Liver (tissue), 9 donors: ENCODE results near the gene EMID1. TPM values are rescaled to one million over a fixed set of nuclear protein-coding genes. Genes with fewer than 3 reads are reported as not detected.
A peak's percentile ranks its signal among the peaks of the same experiment; 100 is the strongest.

Experiments used
- DNase-seq: peaks from one replicate; pipeline ENCODE4 v3.0.0-alpha.2; 2017; ENCODE audit warnings: low spot score
- H3K27ac ChIP-seq, 2 donors: one replicate each; pipeline ENCODE4 v1.7.0; 2013; ENCODE audit warnings: inconsistent platforms in 2 of 2, low read length in 2 of 2, control low read depth in 1 of 2, low read depth in 1 of 2, mild to moderate bottlenecking in 1 of 2
- H3K27me3 ChIP-seq, 4 donors: one replicate each; pipeline versions ENCODE4 v1.6.1 to v1.7.0; 2013; ENCODE audit warnings: low read length in 3 of 4, inconsistent platforms in 1 of 4, mild to moderate bottlenecking in 1 of 4, moderate library complexity in 1 of 4; ENCODE audit not compliant: control insufficient read depth in 4 of 4, insufficient read depth in 4 of 4
- H3K36me3 ChIP-seq, 4 donors: one replicate each; pipeline versions ENCODE4 v1.6.1 to v1.7.0; 2013; ENCODE audit warnings: low read length in 3 of 4, mild to moderate bottlenecking in 3 of 4, low read depth in 1 of 4, moderate library complexity in 1 of 4; ENCODE audit not compliant: control insufficient read depth in 4 of 4, insufficient read depth in 3 of 4
- H3K4me1 ChIP-seq, 4 donors: one replicate each; pipeline versions ENCODE4 v1.6.1 to v1.7.0; 2013; ENCODE audit warnings: low read length in 3 of 4, mild to moderate bottlenecking in 3 of 4, moderate library complexity in 1 of 4; ENCODE audit not compliant: control insufficient read depth in 4 of 4, insufficient read depth in 4 of 4
- H3K4me3 ChIP-seq, 3 donors: one replicate each; pipeline versions ENCODE4 v1.6.1 to v1.7.0; 2013; ENCODE audit warnings: low read length in 3 of 3, control low read depth in 1 of 3, low read depth in 1 of 3, mild to moderate bottlenecking in 1 of 3
- H3K9ac ChIP-seq, 2 donors: one replicate each; pipeline ENCODE4 v1.7.0; 2013; ENCODE audit warnings: low read length in 2 of 2, mild to moderate bottlenecking in 2 of 2, moderate library complexity in 2 of 2, control low read depth in 1 of 2, low read depth in 1 of 2
- H3K9me3 ChIP-seq, 4 donors: one replicate each; pipeline versions ENCODE4 v1.6.1 to v1.7.0; 2013; ENCODE audit warnings: low read length in 3 of 4; ENCODE audit not compliant: control insufficient read depth in 4 of 4
- EGR1 ChIP-seq, 2 donors: IDR thresholded peaks; 2 replicates each; pipeline ENCODE4 v1.6.1; 2016 to 2018; ENCODE audit warnings: antibody characterized with exemption in 2 of 2, low read depth in 2 of 2
- HNF4A ChIP-seq, 2 donors: conservative IDR thresholded peaks; 2 replicates each; pipeline ENCODE4 v1.6.1; 2016; ENCODE audit warnings: antibody characterized with exemption in 2 of 2, mild to moderate bottlenecking in 2 of 2
- JUND ChIP-seq, 2 donors: IDR thresholded peaks; 2 replicates each; pipeline ENCODE4 v1.6.1; 2016; ENCODE audit warnings: antibody characterized with exemption in 2 of 2
- SP1 ChIP-seq: IDR thresholded peaks from 2 replicates; pipeline ENCODE4 v1.6.1; 2018; ENCODE audit warnings: antibody characterized with exemption, mild to moderate bottlenecking
- TAF1 ChIP-seq: conservative IDR thresholded peaks from 2 replicates; pipeline ENCODE4 v1.6.1; 2016; ENCODE audit warnings: antibody characterized with exemption, mild to moderate bottlenecking
- WGBS: extraction: QIAGEN DNeasy Blood & Tissue Kit; methylation state at CpG from one replicate; pipeline ENCODE4 v1.1.7; 2013; 5-methylcytosine and 5-hydroxymethylcytosine counted together
- polyA plus RNA-seq, 2 donors: library from polyadenylated mRNA; stranded (reverse) in 1 of 2; unstranded in 1 of 2; fragments of 200-250 nt in 1 of 2; fragments of >200 nt in 1 of 2; fragmentation: Nextera tagmentation in 1 of 2; extraction: Ambion mirVana in 1 of 2; gene quantifications; one replicate each; pipeline versions ENCODE4 v1.2.1 to v1.2.3, GENCODE V29; 2013 to 2015
- total RNA-seq, 2 donors: library from RNA; depleted of rRNA; stranded (reverse); fragments of >200 nt; gene quantifications; one replicate each; pipeline ENCODE4 v1.2.3, GENCODE V29; 2014
- TF ChIP-seq, protein P1 (sequence below): IDR thresholded peaks from 2 replicates; pipeline ENCODE4 v1.6.1; 2016; ENCODE audit warnings: antibody characterized with exemption, mild to moderate bottlenecking
- TF ChIP-seq, protein P2 (sequence below): fragments of 150-350 bp; IDR thresholded peaks from 2 replicates; pipeline ENCODE4 v1.5.1; 2017; ENCODE audit warnings: improper control_type of control experiment, low read depth, low read length; ENCODE audit not compliant: missing input control
- donor health status: healthy.
- donor health status: healthy.
- donor health status: healthy.
- donor health status: healthy.
- donor health status: healthy.

The EMID1 gene
- total and polyA plus RNA-seq, 4 donors, result 0.89 to 8.9 (median 2.1) TPM

DNA sequence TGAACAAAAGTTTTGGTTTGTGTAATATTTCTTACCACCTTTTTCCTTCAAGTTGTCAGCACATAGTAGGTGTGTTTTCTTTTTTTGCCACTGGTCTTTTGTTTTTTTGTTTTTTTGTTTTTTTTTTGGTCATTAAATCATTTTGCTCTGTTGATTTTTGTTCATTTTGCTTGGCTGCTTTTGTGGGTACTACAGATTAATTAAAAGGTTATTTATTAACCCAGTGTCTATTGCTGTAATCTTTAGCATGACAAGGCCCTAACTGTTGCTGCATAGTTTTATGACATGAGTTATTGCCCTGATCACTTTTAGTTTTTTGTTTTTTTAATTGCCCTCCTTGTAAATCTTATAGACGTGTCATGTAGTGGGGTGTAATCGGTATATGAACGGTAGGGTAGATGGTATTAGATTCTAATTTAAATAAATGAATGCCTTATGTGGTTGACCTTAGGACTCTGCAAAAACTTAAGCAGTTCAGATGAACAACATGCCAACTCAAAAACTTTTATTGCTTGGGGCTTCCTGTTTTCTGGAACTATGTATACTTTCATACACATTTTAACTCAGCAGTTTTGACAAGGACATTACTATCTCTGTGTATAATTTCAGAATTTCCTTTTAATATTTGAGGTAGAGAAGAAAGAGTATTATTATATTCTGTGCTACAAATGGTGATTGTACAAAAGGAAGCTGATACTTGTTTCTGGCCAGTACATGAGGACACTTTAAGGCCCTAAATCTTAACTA is 70.3 kb downstream of the EMID1 start:
- peaks cover 16 to 68% (median 61%) of the 10 kb centered on the region in 4 donors for H3K36me3 ChIP-seq
- no peak overlapping the region for H3K4me3 ChIP-seq
- DNase-seq, result no peak
- WGBS, result 29% methylated on average over 3 of the region's 3 CpGs
- peak; percentile 21 to 33 for TF ChIP-seq HNF4A (conservative IDR thresholded peaks at IDR 0.05)
- TF ChIP-seq, protein P1, sequence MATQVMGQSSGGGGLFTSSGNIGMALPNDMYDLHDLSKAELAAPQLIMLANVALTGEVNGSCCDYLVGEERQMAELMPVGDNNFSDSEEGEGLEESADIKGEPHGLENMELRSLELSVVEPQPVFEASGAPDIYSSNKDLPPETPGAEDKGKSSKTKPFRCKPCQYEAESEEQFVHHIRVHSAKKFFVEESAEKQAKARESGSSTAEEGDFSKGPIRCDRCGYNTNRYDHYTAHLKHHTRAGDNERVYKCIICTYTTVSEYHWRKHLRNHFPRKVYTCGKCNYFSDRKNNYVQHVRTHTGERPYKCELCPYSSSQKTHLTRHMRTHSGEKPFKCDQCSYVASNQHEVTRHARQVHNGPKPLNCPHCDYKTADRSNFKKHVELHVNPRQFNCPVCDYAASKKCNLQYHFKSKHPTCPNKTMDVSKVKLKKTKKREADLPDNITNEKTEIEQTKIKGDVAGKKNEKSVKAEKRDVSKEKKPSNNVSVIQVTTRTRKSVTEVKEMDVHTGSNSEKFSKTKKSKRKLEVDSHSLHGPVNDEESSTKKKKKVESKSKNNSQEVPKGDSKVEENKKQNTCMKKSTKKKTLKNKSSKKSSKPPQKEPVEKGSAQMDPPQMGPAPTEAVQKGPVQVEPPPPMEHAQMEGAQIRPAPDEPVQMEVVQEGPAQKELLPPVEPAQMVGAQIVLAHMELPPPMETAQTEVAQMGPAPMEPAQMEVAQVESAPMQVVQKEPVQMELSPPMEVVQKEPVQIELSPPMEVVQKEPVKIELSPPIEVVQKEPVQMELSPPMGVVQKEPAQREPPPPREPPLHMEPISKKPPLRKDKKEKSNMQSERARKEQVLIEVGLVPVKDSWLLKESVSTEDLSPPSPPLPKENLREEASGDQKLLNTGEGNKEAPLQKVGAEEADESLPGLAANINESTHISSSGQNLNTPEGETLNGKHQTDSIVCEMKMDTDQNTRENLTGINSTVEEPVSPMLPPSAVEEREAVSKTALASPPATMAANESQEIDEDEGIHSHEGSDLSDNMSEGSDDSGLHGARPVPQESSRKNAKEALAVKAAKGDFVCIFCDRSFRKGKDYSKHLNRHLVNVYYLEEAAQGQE, result no peak
- H3K4me1 ChIP-seq, result peaks cover 4 to 57% (median 50%) of the 10 kb centered on the region in 4 donors
- H3K9ac ChIP-seq, result peak overlapping the region in 1 of 2 donors; percentile 47
- no peak overlapping the region for H3K27ac ChIP-seq
- no peaks in the 10 kb centered on the region for H3K27me3 ChIP-seq
- H3K9me3 ChIP-seq, result no peaks in the 10 kb centered on the region

DNA sequence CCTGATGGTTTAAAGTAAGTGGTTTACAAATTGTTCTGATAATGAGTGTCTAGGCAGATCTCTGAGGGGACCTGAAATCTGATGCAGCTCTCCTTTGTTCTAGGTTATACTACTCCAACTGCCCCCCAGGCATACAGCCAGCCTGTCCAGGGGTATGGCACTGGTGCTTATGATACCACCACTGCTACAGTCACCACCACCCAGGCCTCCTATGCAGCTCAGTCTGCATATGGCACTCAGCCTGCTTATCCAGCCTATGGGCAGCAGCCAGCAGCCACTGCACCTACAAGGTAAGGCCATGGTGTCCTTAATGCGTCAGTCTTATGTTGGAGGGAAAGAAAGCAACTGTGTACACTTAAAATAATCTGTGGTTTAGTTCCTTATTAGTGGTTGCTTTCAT is 72.2 kb downstream of the EMID1 start:
- Histone ChIP-seq H3K4me1 (peaks cover 4 to 38% (median 31%) of the 10 kb centered on the region in 4 donors), H3K27me3 (no peaks in the 10 kb centered on the region), H3K4me3 (no peak overlapping the region), H3K9me3 (no peaks in the 10 kb centered on the region), H3K27ac (no peak overlapping the region), H3K36me3 (peaks cover 17 to 72% (median 67%) of the 10 kb centered on the region in 4 donors), H3K9ac (no peak overlapping the region)
- TF ChIP-seq EGR1 (IDR thresholded peaks at IDR 0.05; ENCODE audit: low read depth in 2 of 2), result no peak
- no peak for TF ChIP-seq SP1
- no peak for TF ChIP-seq TAF1
- TF ChIP-seq, protein P2, sequence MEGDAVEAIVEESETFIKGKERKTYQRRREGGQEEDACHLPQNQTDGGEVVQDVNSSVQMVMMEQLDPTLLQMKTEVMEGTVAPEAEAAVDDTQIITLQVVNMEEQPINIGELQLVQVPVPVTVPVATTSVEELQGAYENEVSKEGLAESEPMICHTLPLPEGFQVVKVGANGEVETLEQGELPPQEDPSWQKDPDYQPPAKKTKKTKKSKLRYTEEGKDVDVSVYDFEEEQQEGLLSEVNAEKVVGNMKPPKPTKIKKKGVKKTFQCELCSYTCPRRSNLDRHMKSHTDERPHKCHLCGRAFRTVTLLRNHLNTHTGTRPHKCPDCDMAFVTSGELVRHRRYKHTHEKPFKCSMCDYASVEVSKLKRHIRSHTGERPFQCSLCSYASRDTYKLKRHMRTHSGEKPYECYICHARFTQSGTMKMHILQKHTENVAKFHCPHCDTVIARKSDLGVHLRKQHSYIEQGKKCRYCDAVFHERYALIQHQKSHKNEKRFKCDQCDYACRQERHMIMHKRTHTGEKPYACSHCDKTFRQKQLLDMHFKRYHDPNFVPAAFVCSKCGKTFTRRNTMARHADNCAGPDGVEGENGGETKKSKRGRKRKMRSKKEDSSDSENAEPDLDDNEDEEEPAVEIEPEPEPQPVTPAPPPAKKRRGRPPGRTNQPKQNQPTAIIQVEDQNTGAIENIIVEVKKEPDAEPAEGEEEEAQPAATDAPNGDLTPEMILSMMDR, result no peak
- WGBS, result 96% methylated on average over 1 of the region's 1 CpG
- no peak for DNase-seq

DNA sequence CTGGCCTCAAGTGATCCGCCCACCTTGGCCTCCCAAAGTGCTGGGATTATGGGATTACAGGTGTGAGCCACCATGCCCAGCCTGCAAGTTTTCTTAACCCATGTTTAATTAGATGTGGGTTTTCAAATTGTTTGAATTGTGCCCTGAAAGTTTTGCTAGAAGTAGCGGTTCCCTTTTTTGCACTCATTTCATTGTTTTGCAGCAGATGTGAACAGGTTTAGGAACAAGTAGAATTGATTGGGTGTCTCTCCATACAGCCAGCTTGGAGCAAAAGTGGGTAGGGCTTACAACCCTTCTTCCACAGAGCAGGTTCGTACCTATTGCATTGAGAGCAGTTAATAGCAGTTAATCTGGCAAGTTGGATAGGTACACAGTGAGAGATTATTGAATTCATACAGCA is 78.5 kb downstream of the EMID1 start:
- Histone ChIP-seq H3K9me3 (no peaks in the 10 kb centered on the region), H3K27ac (no peak overlapping the region), H3K4me3 (no peak overlapping the region), H3K9ac (no peak overlapping the region), H3K36me3 (peaks cover 17 to 80% (median 71%) of the 10 kb centered on the region in 4 donors), H3K4me1 (no peaks in the 10 kb centered on the region), H3K27me3 (no peaks in the 10 kb centered on the region)
- WGBS, result 94% methylated on average over 3 of the region's 3 CpGs
- no peak for TF ChIP-seq JUND (IDR thresholded peaks at IDR 0.05)
- DNase-seq, result no peak
